IMR-90 (cell line): Measurements from ENCODE around the gene RPL19. TPM values are rescaled to one million over a fixed set of nuclear protein-coding genes. Genes with fewer than 3 reads are reported as not detected.

ENCODE experiments used
- ATAC-seq: fragments of 200-7000 bp; cut with Tn5 transposase; 2 replicates; pipeline ENCODE4 v1.9.1; 2020; ENCODE audit warnings: low read depth, mild to moderate bottlenecking, moderate library complexity
- BruUV-seq: library from RNA; stranded (reverse); fragments of 400-500 nt; replicated peaks from 2 replicates; lab custom pipeline; 2021; lab: Mats Ljungman, UMichigan
- CTCF ChIA-PET: fragments of 300-600 bp; formaldehyde crosslinking; extraction: SDS; loops from one replicate; lab custom pipeline; 2021; ENCODE audit warnings: antibody characterized with exemption; lab: Yijun Ruan, JAX
- POLR2A ChIA-PET: fragments of 300-600 bp; sonication (Branson Sonifier 250); formaldehyde crosslinking; loops from one replicate; lab custom pipeline; 2022; ENCODE audit warnings: antibody characterized with exemption; ENCODE audit not compliant: unreplicated experiment; lab: Charles Lee
- DNase-seq: peaks from one replicate; pipeline ENCODE4 v3.0.0; 2013
- H2AFZ ChIP-seq: replicated peaks from 2 replicates; pipeline ENCODE3; 2013; ENCODE audit warnings: low read length, mild to moderate bottlenecking; ENCODE audit not compliant: poor library complexity
- H2AK5ac ChIP-seq: 2 replicates; pipeline ENCODE4 v1.6.1; 2013; ENCODE audit warnings: low read depth, low read length, inconsistent platforms
- H2AK9ac ChIP-seq: replicated peaks from 2 replicates; pipeline ENCODE3; 2013; ENCODE audit warnings: mild to moderate bottlenecking, low read depth, low read length, moderate library complexity; ENCODE audit not compliant: poor library complexity
- H2BK120ac ChIP-seq: 2 replicates; pipeline ENCODE4 v1.6.1; 2013; ENCODE audit warnings: low read depth, low read length, inconsistent platforms
- H2BK15ac ChIP-seq: 3 replicates; pipeline ENCODE4 v1.6.1; 2013; ENCODE audit warnings: low read depth, low read length, inconsistent platforms
- H2BK20ac ChIP-seq: 2 replicates; pipeline ENCODE4 v1.6.1; 2013; ENCODE audit warnings: low read depth, mild to moderate bottlenecking, inconsistent platforms, low read length, moderate library complexity
- H2BK5ac ChIP-seq: 2 replicates; pipeline ENCODE4 v1.6.1; 2013; ENCODE audit warnings: mild to moderate bottlenecking, low read depth, low read length, inconsistent platforms; ENCODE audit not compliant: poor library complexity, severe bottlenecking
- H3K14ac ChIP-seq: replicated peaks from 2 replicates; pipeline ENCODE4 v1.6.1; 2013; ENCODE audit warnings: low read depth, low read length, inconsistent platforms
- H3K18ac ChIP-seq: 2 replicates; pipeline ENCODE4 v1.6.1; 2013; ENCODE audit warnings: low read depth, low read length, control low read depth
- H3K23ac ChIP-seq: 2 replicates; pipeline ENCODE4 v1.6.1; 2013; ENCODE audit warnings: low read depth, low read length, inconsistent platforms
- H3K27ac ChIP-seq: 2 replicates; pipeline ENCODE4 v1.5.1; 2013; ENCODE audit warnings: mild to moderate bottlenecking, control low read depth, low read length; ENCODE audit not compliant: insufficient read depth
- H3K27me3 ChIP-seq: 2 replicates; pipeline ENCODE4 v1.6.1; 2013; ENCODE audit warnings: low read length; ENCODE audit not compliant: control insufficient read depth, insufficient read depth
- H3K36me3 ChIP-seq: 2 replicates; pipeline ENCODE4 v1.6.1; 2013; ENCODE audit warnings: low read length, mixed read lengths; ENCODE audit not compliant: control insufficient read depth, insufficient read depth
- H3K4ac ChIP-seq: 2 replicates; pipeline ENCODE4 v1.6.1; 2013; ENCODE audit warnings: low read depth, low read length, inconsistent platforms
- H3K4me1 ChIP-seq: 2 replicates; pipeline ENCODE4 v1.6.1; 2013; ENCODE audit warnings: low read length, mixed read lengths; ENCODE audit not compliant: control insufficient read depth, insufficient read depth
- H3K4me2 ChIP-seq: 2 replicates; pipeline ENCODE4 v1.6.1; 2013; ENCODE audit warnings: low read depth, mild to moderate bottlenecking, control low read depth, low read length, moderate library complexity
- H3K4me3 ChIP-seq: 2 replicates; pipeline ENCODE4 v1.5.1; 2013; ENCODE audit warnings: low read depth, mild to moderate bottlenecking, control low read depth, low read length, moderate library complexity; ENCODE audit not compliant: insufficient read depth
- H3K56ac ChIP-seq: 2 replicates; pipeline ENCODE4 v1.6.1; 2013; ENCODE audit warnings: low read length, inconsistent platforms; ENCODE audit not compliant: insufficient read depth; ENCODE audit errors: extremely low read depth
- H3K79me1 ChIP-seq, 2 experiments: 2 replicates each; pipeline ENCODE4 v1.6.1; 2013; ENCODE audit warnings: low read length in 2 of 2, inconsistent platforms in 1 of 2, low read depth in 1 of 2
- H3K9ac ChIP-seq: 2 replicates; pipeline ENCODE4 v1.6.1; 2013; ENCODE audit warnings: low read depth, low read length, control low read depth
- H3K9me1 ChIP-seq: 2 replicates; pipeline ENCODE4 v1.6.1; 2013; ENCODE audit warnings: low read length, inconsistent platforms; ENCODE audit not compliant: insufficient read depth
- H3K9me3 ChIP-seq: 2 replicates; pipeline ENCODE4 v1.6.1; 2013; ENCODE audit warnings: low read length; ENCODE audit not compliant: control insufficient read depth, insufficient read depth
- H4K20me1 ChIP-seq: 2 replicates; pipeline ENCODE4 v1.6.1; 2013; ENCODE audit warnings: low read length, inconsistent platforms; ENCODE audit not compliant: insufficient read depth
- H4K5ac ChIP-seq: 2 replicates; pipeline ENCODE4 v1.6.1; 2013; ENCODE audit warnings: mild to moderate bottlenecking, low read depth, low read length, control low read depth
- H4K8ac ChIP-seq, 2 experiments: 2 replicates each; pipeline ENCODE4 v1.6.1; 2013; ENCODE audit warnings: low read depth in 2 of 2, low read length in 2 of 2, control low read depth in 1 of 2, inconsistent platforms in 1 of 2
- H4K91ac ChIP-seq: 2 replicates; pipeline ENCODE4 v1.6.1; 2013; ENCODE audit warnings: low read depth, low read length, inconsistent platforms; ENCODE audit not compliant: insufficient read depth
- CEBPB ChIP-seq: IDR thresholded peaks from 2 replicates; pipeline ENCODE4 v1.6.1; 2012; ENCODE audit warnings: low read depth, low read length, improper control_type of control experiment
- MXI1 ChIP-seq: IDR thresholded peaks from 2 replicates; pipeline ENCODE4 v1.6.1; 2012; ENCODE audit warnings: low read depth, mild to moderate bottlenecking, low read length, moderate library complexity, borderline replicate concordance
- RCOR1 ChIP-seq: IDR thresholded peaks from 2 replicates; pipeline ENCODE4 v1.6.1; 2012; ENCODE audit warnings: mild to moderate bottlenecking, low read length, improper control_type of control experiment; ENCODE audit not compliant: insufficient replicate concordance
- SMC3 ChIP-seq: fragments of 150-350 bp; IDR thresholded peaks from 2 replicates; pipeline ENCODE4 v1.6.1; 2016; ENCODE audit warnings: low read depth, mild to moderate bottlenecking, antibody characterized with exemption, low read length, moderate library complexity
- WGBS, 2 experiments: methylation state at CpG; one replicate each; pipeline versions ENCODE4 v1.1.5 to v1.1.7; 2013; ENCODE audit warnings: missing lambda C conversion rate in 2 of 2; ENCODE audit not compliant: insufficient read length in 1 of 2; ENCODE audit errors: extremely low coverage in 2 of 2; 5-methylcytosine and 5-hydroxymethylcytosine counted together
- dilution Hi-C: fragments of 300-500 bp; cut with HindIII; formaldehyde crosslinking; loops from one replicate; pipeline ENCODE4 v1.14.3; 2018; ENCODE audit warnings: low sequenced_read_pairs; ENCODE audit not compliant: unreplicated experiment
- in situ Hi-C: fragments of 300-500 bp; cut with MboI; formaldehyde crosslinking; loops from 3 replicates; pipeline ENCODE4 v1.14.3; 2019; ENCODE audit warnings: low sequenced_read_pairs, inconsistent platforms, mixed read lengths
- intact Hi-C: fragments of 100-400 bp; cut with micrococcal nuclease; formaldehyde crosslinking; loops from 2 replicates; pipeline ENCODE4 v1.10.0; 2022
- polyA plus RNA-seq, 3 experiments: library from polyadenylated mRNA; depleted of rRNA; stranded (reverse); fragments of >200 nt; gene quantifications; 2 replicates each; pipeline ENCODE4 v1.2.3, GENCODE V29; 2012; ENCODE audit warnings: low replicate concordance in 1 of 3
- total RNA-seq: library from RNA; depleted of rRNA; stranded (reverse); fragments of >200 nt; gene quantifications from 2 replicates; pipeline ENCODE4 v1.2.3, GENCODE V29; 2012

RPL19 gene
- total and polyA plus RNA-seq, 2 of the 4 experiments (the other 2 are of a cell fraction): 2,101 to 2,466 TPM

GRCh38 chr17:39153599-39154051 lies 46.5 kb upstream of the RPL19 start (continued):
- TF ChIP-seq CEBPB: no peak

GRCh38 chr17:39155654-39156053 lies 44.4 kb upstream of the RPL19 start:
- Histone ChIP-seq H3K36me3 (no peaks in the 10 kb centered on the region), H2AK9ac (no peak overlapping the region), H2BK5ac (no peak overlapping the region), H3K79me1 (no peaks in the 10 kb centered on the region), H3K56ac (no peak overlapping the region), H3K4me2 (no peak overlapping the region), H2AFZ (no peak overlapping the region), H2BK15ac (no peak overlapping the region), H3K4me3 (no peak overlapping the region), H4K8ac (no peak overlapping the region), H3K4ac (no peak overlapping the region), H2BK20ac (no peak overlapping the region), H3K9ac (no peak overlapping the region), H3K9me3 (no peaks in the 10 kb centered on the region), H4K5ac (no peak overlapping the region), H3K27me3 (peaks cover 11% of the 10 kb centered on the region), H2AK5ac (no peak overlapping the region), H3K18ac (no peak overlapping the region), H2BK120ac (no peak overlapping the region), H4K91ac (no peak overlapping the region), H4K20me1 (peaks cover 4% of the 10 kb centered on the region; the same call in 1 of the 2 replicates), H3K27ac (no peak overlapping the region), H3K14ac (no peak overlapping the region), H3K4me1 (peaks cover 2% of the 10 kb centered on the region), H3K9me1 (no peaks in the 10 kb centered on the region), H3K23ac (0 out of 2 replicates have a peak overlapping the region, but pooled peaks have one; percentile 14)
- no TSS peak for BruUV-seq
- in situ Hi-C loops: no loop called here
- ATAC-seq (no peak), DNase-seq (no peak)
- intact Hi-C loops: no loop called here
- dilution Hi-C loops: no loop called here
- ChIA-PET POLR2A (no interaction called here), CTCF (no interaction called here)
- WGBS, 2 experiments: no CpG with 5 or more reads among the region's 2 CpGs
- no peak for TF ChIP-seq RCOR1
- no peak for TF ChIP-seq SMC3
- no peak for TF ChIP-seq MXI1
